IMR-90 (cell line): ENCODE results near the gene FITM1. TPM values are rescaled to one million over a fixed set of nuclear protein-coding genes. Genes with fewer than 3 reads are reported as not detected.

Experiments used
- ATAC-seq: fragments of 200-7000 bp; cut with Tn5 transposase; 2 replicates; pipeline ENCODE4 v1.9.1; 2020; ENCODE audit warnings: low read depth, mild to moderate bottlenecking, moderate library complexity
- BruUV-seq: library from RNA; stranded (reverse); fragments of 400-500 nt; replicated peaks from 2 replicates; lab custom pipeline; 2021; lab: Mats Ljungman, UMichigan
- CTCF ChIA-PET: fragments of 300-600 bp; formaldehyde crosslinking; extraction: SDS; loops from one replicate; lab custom pipeline; 2021; ENCODE audit warnings: antibody characterized with exemption; lab: Yijun Ruan, JAX
- POLR2A ChIA-PET: fragments of 300-600 bp; sonication (Branson Sonifier 250); formaldehyde crosslinking; loops from one replicate; lab custom pipeline; 2022; ENCODE audit warnings: antibody characterized with exemption; ENCODE audit not compliant: unreplicated experiment; lab: Charles Lee
- DNase-seq: peaks from one replicate; pipeline ENCODE4 v3.0.0; 2013
- H2AFZ ChIP-seq: replicated peaks from 2 replicates; pipeline ENCODE3; 2013; ENCODE audit warnings: low read length, mild to moderate bottlenecking; ENCODE audit not compliant: poor library complexity
- H2AK5ac ChIP-seq: 2 replicates; pipeline ENCODE4 v1.6.1; 2013; ENCODE audit warnings: low read depth, low read length, inconsistent platforms
- H2AK9ac ChIP-seq: replicated peaks from 2 replicates; pipeline ENCODE3; 2013; ENCODE audit warnings: mild to moderate bottlenecking, low read depth, low read length, moderate library complexity; ENCODE audit not compliant: poor library complexity
- H2BK120ac ChIP-seq: 2 replicates; pipeline ENCODE4 v1.6.1; 2013; ENCODE audit warnings: low read depth, low read length, inconsistent platforms
- H2BK15ac ChIP-seq: 3 replicates; pipeline ENCODE4 v1.6.1; 2013; ENCODE audit warnings: low read depth, low read length, inconsistent platforms
- H2BK20ac ChIP-seq: 2 replicates; pipeline ENCODE4 v1.6.1; 2013; ENCODE audit warnings: low read depth, mild to moderate bottlenecking, inconsistent platforms, low read length, moderate library complexity
- H2BK5ac ChIP-seq: 2 replicates; pipeline ENCODE4 v1.6.1; 2013; ENCODE audit warnings: mild to moderate bottlenecking, low read depth, low read length, inconsistent platforms; ENCODE audit not compliant: poor library complexity, severe bottlenecking
- H3K14ac ChIP-seq: replicated peaks from 2 replicates; pipeline ENCODE4 v1.6.1; 2013; ENCODE audit warnings: low read depth, low read length, inconsistent platforms
- H3K18ac ChIP-seq: 2 replicates; pipeline ENCODE4 v1.6.1; 2013; ENCODE audit warnings: low read depth, low read length, control low read depth
- H3K23ac ChIP-seq: 2 replicates; pipeline ENCODE4 v1.6.1; 2013; ENCODE audit warnings: low read depth, low read length, inconsistent platforms
- H3K27ac ChIP-seq: 2 replicates; pipeline ENCODE4 v1.5.1; 2013; ENCODE audit warnings: mild to moderate bottlenecking, control low read depth, low read length; ENCODE audit not compliant: insufficient read depth
- H3K27me3 ChIP-seq: 2 replicates; pipeline ENCODE4 v1.6.1; 2013; ENCODE audit warnings: low read length; ENCODE audit not compliant: control insufficient read depth, insufficient read depth
- H3K36me3 ChIP-seq: 2 replicates; pipeline ENCODE4 v1.6.1; 2013; ENCODE audit warnings: low read length, mixed read lengths; ENCODE audit not compliant: control insufficient read depth, insufficient read depth
- H3K4ac ChIP-seq: 2 replicates; pipeline ENCODE4 v1.6.1; 2013; ENCODE audit warnings: low read depth, low read length, inconsistent platforms
- H3K4me1 ChIP-seq: 2 replicates; pipeline ENCODE4 v1.6.1; 2013; ENCODE audit warnings: low read length, mixed read lengths; ENCODE audit not compliant: control insufficient read depth, insufficient read depth
- H3K4me2 ChIP-seq: 2 replicates; pipeline ENCODE4 v1.6.1; 2013; ENCODE audit warnings: low read depth, mild to moderate bottlenecking, control low read depth, low read length, moderate library complexity
- H3K4me3 ChIP-seq: 2 replicates; pipeline ENCODE4 v1.5.1; 2013; ENCODE audit warnings: low read depth, mild to moderate bottlenecking, control low read depth, low read length, moderate library complexity; ENCODE audit not compliant: insufficient read depth
- H3K56ac ChIP-seq: 2 replicates; pipeline ENCODE4 v1.6.1; 2013; ENCODE audit warnings: low read length, inconsistent platforms; ENCODE audit not compliant: insufficient read depth; ENCODE audit errors: extremely low read depth
- H3K79me1 ChIP-seq, 2 experiments: 2 replicates each; pipeline ENCODE4 v1.6.1; 2013; ENCODE audit warnings: low read length in 2 of 2, inconsistent platforms in 1 of 2, low read depth in 1 of 2
- H3K9ac ChIP-seq: 2 replicates; pipeline ENCODE4 v1.6.1; 2013; ENCODE audit warnings: low read depth, low read length, control low read depth
- H3K9me1 ChIP-seq: 2 replicates; pipeline ENCODE4 v1.6.1; 2013; ENCODE audit warnings: low read length, inconsistent platforms; ENCODE audit not compliant: insufficient read depth
- H3K9me3 ChIP-seq: 2 replicates; pipeline ENCODE4 v1.6.1; 2013; ENCODE audit warnings: low read length; ENCODE audit not compliant: control insufficient read depth, insufficient read depth
- H4K20me1 ChIP-seq: 2 replicates; pipeline ENCODE4 v1.6.1; 2013; ENCODE audit warnings: low read length, inconsistent platforms; ENCODE audit not compliant: insufficient read depth
- H4K5ac ChIP-seq: 2 replicates; pipeline ENCODE4 v1.6.1; 2013; ENCODE audit warnings: mild to moderate bottlenecking, low read depth, low read length, control low read depth
- H4K8ac ChIP-seq, 2 experiments: 2 replicates each; pipeline ENCODE4 v1.6.1; 2013; ENCODE audit warnings: low read depth in 2 of 2, low read length in 2 of 2, control low read depth in 1 of 2, inconsistent platforms in 1 of 2
- H4K91ac ChIP-seq: 2 replicates; pipeline ENCODE4 v1.6.1; 2013; ENCODE audit warnings: low read depth, low read length, inconsistent platforms; ENCODE audit not compliant: insufficient read depth
- FOS ChIP-seq: fragments of 150-350 bp; IDR thresholded peaks from 2 replicates; pipeline ENCODE4 v1.6.1; 2016; ENCODE audit warnings: low read depth, low read length
- RAD21 ChIP-seq: IDR thresholded peaks from 2 replicates; pipeline ENCODE4 v1.6.1; 2012; ENCODE audit warnings: low read length, improper control_type of control experiment
- RFX5 ChIP-seq: IDR thresholded peaks from 2 replicates; pipeline ENCODE4 v1.8.0; 2012; ENCODE audit warnings: low read depth, mild to moderate bottlenecking, low read length, moderate library complexity
- WGBS, 2 experiments: methylation state at CpG; one replicate each; pipeline versions ENCODE4 v1.1.5 to v1.1.7; 2013; ENCODE audit warnings: missing lambda C conversion rate in 2 of 2; ENCODE audit not compliant: insufficient read length in 1 of 2; ENCODE audit errors: extremely low coverage in 2 of 2; 5-methylcytosine and 5-hydroxymethylcytosine counted together
- dilution Hi-C: fragments of 300-500 bp; cut with HindIII; formaldehyde crosslinking; loops from one replicate; pipeline ENCODE4 v1.14.3; 2018; ENCODE audit warnings: low sequenced_read_pairs; ENCODE audit not compliant: unreplicated experiment
- in situ Hi-C: fragments of 300-500 bp; cut with MboI; formaldehyde crosslinking; loops from 3 replicates; pipeline ENCODE4 v1.14.3; 2019; ENCODE audit warnings: low sequenced_read_pairs, inconsistent platforms, mixed read lengths
- intact Hi-C: fragments of 100-400 bp; cut with micrococcal nuclease; formaldehyde crosslinking; loops from 2 replicates; pipeline ENCODE4 v1.10.0; 2022
- polyA plus RNA-seq, 3 experiments: library from polyadenylated mRNA; depleted of rRNA; stranded (reverse); fragments of >200 nt; gene quantifications; 2 replicates each; pipeline ENCODE4 v1.2.3, GENCODE V29; 2012; ENCODE audit warnings: low replicate concordance in 1 of 3
- total RNA-seq: library from RNA; depleted of rRNA; stranded (reverse); fragments of >200 nt; gene quantifications from 2 replicates; pipeline ENCODE4 v1.2.3, GENCODE V29; 2012

The FITM1 gene
- total and polyA plus RNA-seq, 2 of the 4 experiments (the other 2 are of a cell fraction) = not detected

DNA sequence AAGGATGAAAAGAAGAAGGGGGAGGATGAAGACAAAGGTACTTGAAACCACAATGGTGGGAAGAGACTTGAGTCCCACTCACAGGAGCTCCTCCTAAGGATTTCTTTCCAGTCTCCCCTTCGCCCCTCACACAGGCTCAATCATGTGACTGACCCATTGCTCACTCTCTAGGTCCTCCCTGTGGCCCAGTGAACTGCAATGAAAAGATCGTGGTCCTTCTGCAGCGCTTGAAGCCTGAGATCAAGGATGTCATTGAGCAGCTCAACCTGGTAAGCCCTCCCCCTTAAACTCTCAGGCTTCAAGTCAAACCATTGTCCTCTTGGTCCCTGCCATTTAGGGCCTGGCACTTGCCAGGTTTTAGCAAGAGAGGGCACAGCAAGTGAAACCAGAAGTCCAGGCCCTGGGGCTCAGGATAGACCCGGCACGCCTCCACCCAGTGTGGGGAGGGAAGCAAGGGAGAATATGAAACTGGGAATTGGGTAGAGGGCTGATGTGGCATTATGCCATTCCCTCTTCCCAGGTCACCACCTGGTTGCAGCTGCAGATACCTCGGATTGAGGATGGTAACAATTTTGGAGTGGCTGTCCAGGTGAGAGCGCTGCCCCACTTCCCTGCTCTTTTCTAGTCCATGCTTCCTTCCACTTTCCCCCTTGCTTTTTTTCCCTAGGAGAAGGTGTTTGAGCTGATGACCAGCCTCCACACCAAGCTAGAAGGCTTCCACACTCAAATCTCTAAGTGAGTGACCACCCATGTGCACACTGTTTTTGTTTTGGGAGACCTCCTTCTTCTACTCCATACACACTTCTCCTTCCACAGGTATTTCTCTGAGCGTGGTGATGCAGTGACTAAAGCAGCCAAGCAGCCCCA is 7.3 kb downstream of the FITM1 start:
- TSS peak; percentile 91 for BruUV-seq
- Histone ChIP-seq H4K20me1 (peaks cover 17% of the 10 kb centered on the region), H2BK120ac (no peak overlapping the region), H3K9ac (no peak overlapping the region), H2BK20ac (no peak overlapping the region), H3K4me2 (no peak overlapping the region), H2AFZ (peak overlapping the region; percentile 17), H3K14ac (no peak overlapping the region), H4K5ac (no peak overlapping the region), H3K23ac (peak overlapping the region; percentile 88; the same call in 1 of the 2 replicates), H2AK5ac (0 out of 2 replicates have a peak overlapping the region, but pooled peaks have one; percentile 18), H3K4ac (no peak overlapping the region), H3K9me1 (peaks cover 19% of the 10 kb centered on the region), H4K91ac (no peak overlapping the region), H2BK15ac (no peak overlapping the region), H3K27me3 (no peaks in the 10 kb centered on the region), H3K79me1 (peaks cover 17 to 48% of the 10 kb centered on the region in 2 experiments; a peak in 3 of 4 replicates), H3K56ac (no peak overlapping the region), H3K9me3 (no peaks in the 10 kb centered on the region), H4K8ac (no peak overlapping the region), H3K4me1 (peaks cover 12% of the 10 kb centered on the region), H3K18ac (no peak overlapping the region), H3K36me3 (peaks cover 23% of the 10 kb centered on the region), H2AK9ac (peak overlapping the region; percentile 29), H3K4me3 (no peak overlapping the region), H3K27ac (no peak overlapping the region), H2BK5ac (no peak overlapping the region)
- 60% methylated on average over 1 of the region's 8 CpGs; no CpG with 5 or more reads in 1 of the 2 experiments for WGBS, 2 experiments
- CTCF ChIA-PET = interaction anchor here (0.8 to 0.9 kb wide), 2 partner anchors 23 to 149 kb away, joined by 3 to 5 read pairs; partner anchors contain the start of gene IRF9
- dilution Hi-C loops (no loop called here), intact Hi-C loops (no loop called here), in situ Hi-C loops (loop anchor here (10.0 to 25.0 kb wide), 3 partner anchors 297 to 1050 kb away; partner anchors contain the start of genes ACIN1, BCL2L2, C14orf119 and PABPN1)
- no peak for DNase-seq
- POLR2A ChIA-PET = interaction anchor here (0.6 kb wide), 1 partner anchor 43 kb away, joined by 3 read pairs; no protein-coding TSS in a partner anchor
- TF ChIP-seq RFX5 = no peak
- TF ChIP-seq FOS = no peak
- TF ChIP-seq RAD21 = no peak
- ATAC-seq = no peak
